SU-DHL-6 (cell line): ENCODE results near the gene KCNE2.
"Not testable (repeated sequence)": the region's sequence is repeated elsewhere in the genome, so short reads cannot be mapped to it uniquely, and the experiment has no call there.

Experiments
- CTCF ChIP-seq: fragments of 200-600 bp; sonication (generic); IDR thresholded peaks from one replicate; pipeline ENCODE4 v1.5.1; 2017; ENCODE audit warnings: antibody characterized with exemption, mild to moderate bottlenecking, low read length, moderate library complexity; ENCODE audit not compliant: insufficient read depth, poor library complexity, severe bottlenecking
- EZH2phosphoT487 ChIP-seq: fragments of 200-600 bp; sonication (generic), shearing (Covaris generic); conservative IDR thresholded peaks from 2 replicates; pipeline ENCODE4 v1.6.1; 2018; ENCODE audit warnings: mild to moderate bottlenecking, antibody characterized with exemption, low read length, moderate library complexity, mixed read lengths

GRCh38 chr21:34374940-34375618 is 11.3 kb downstream of the KCNE2 start, which contains the start of gene SMIM11:
- not testable (repeated sequence) for TF ChIP-seq CTCF, EZH2phosphoT487
